BE2C (cell line): ENCODE data around the gene GGN.
A peak's percentile ranks its signal among the peaks of the same experiment; 100 is the strongest.

Source experiments
- DNase-seq: peaks from one replicate; pipeline ENCODE4 v3.0.0-alpha.2; 2020
- H3K27me3 ChIP-seq: fragments of 250-450 bp; sonication (Bioruptor Pico); 2 replicates; pipeline ENCODE4 v1.5.1; 2020; ENCODE audit warnings: mild to moderate bottlenecking
- H3K36me3 ChIP-seq: fragments of 250-450 bp; sonication (Bioruptor Pico); 2 replicates; pipeline ENCODE4 v1.5.1; 2020; ENCODE audit warnings: mild to moderate bottlenecking
- H3K4me1 ChIP-seq: fragments of 250-450 bp; sonication (Bioruptor Pico); 2 replicates; pipeline ENCODE4 v1.5.1; 2020
- H3K4me3 ChIP-seq: 2 replicates; pipeline ENCODE4 v1.5.1; 2011; ENCODE audit warnings: low read depth, low read length
- H3K9me3 ChIP-seq: fragments of 250-450 bp; sonication (Bioruptor Pico); 2 replicates; pipeline ENCODE4 v1.5.1; 2020
- TF ChIP-seq, protein P1 (sequence below): IDR thresholded peaks from 2 replicates; pipeline ENCODE4 v1.5.1; 2012; ENCODE audit warnings: mild to moderate bottlenecking, low read depth, low read length

The GGN gene

GRCh38 chr19:38389101-38389925, 1.5 kb upstream of the GGN start:
- H3K4me3 ChIP-seq = peak overlapping the region; percentile 75
- TF ChIP-seq, protein P1, sequence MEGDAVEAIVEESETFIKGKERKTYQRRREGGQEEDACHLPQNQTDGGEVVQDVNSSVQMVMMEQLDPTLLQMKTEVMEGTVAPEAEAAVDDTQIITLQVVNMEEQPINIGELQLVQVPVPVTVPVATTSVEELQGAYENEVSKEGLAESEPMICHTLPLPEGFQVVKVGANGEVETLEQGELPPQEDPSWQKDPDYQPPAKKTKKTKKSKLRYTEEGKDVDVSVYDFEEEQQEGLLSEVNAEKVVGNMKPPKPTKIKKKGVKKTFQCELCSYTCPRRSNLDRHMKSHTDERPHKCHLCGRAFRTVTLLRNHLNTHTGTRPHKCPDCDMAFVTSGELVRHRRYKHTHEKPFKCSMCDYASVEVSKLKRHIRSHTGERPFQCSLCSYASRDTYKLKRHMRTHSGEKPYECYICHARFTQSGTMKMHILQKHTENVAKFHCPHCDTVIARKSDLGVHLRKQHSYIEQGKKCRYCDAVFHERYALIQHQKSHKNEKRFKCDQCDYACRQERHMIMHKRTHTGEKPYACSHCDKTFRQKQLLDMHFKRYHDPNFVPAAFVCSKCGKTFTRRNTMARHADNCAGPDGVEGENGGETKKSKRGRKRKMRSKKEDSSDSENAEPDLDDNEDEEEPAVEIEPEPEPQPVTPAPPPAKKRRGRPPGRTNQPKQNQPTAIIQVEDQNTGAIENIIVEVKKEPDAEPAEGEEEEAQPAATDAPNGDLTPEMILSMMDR = no peak

DNA sequence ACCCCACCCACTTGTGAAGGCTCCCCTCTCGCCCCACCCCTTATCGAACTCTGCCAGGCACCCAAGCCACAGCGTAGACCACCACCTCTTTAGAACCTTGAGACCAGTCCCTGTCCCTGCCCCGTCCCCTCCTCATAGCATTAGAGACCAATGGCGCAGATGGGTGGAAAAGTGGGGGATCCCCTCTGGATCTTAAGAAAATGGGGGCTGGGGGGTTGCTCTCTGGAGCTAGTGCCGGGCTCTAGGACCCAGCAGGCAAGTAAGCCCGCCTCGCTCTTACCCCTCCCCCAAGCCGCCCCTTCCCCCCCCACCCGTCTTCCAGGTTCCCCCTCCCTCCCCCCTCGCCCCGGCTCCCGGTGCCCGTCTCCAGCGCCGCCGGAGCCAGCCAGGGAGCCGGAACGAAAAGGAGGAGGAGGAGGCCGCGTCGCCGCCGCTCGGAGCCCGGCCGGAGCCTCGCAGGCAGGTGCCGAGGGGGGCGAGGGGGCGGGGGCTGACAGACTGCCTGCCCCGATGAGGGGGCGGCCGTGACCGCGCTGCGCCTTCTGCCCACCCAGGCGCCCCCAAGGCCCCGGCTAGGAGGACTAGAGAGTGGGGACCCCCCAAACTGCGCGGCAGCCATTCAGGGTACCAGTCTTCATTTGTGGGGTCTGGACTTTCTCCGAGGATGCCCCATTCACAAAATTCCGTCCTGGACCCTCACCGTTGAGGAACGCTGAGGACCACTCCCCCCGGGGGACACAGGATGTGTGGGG, 691 bp upstream of the GGN start, which contains the start of gene SPRED3:
Gene SPRED3, plus strand, starts transcription at position 349 of the 752 bp plus-strand sequence. CDS start 1,606 bp downstream, outside the sequence.
- H3K9me3 ChIP-seq = no peaks in the 10 kb centered on the region
- TF ChIP-seq, protein P1 = no peak
- H3K27me3 ChIP-seq = no peaks in the 10 kb centered on the region
- no peaks in the 10 kb centered on the region; the same call in 1 of the 2 replicates for H3K4me1 ChIP-seq
- peak within 1 kb of the TSS; percentile 75 for H3K4me3 ChIP-seq
- no peaks in the 10 kb centered on the region; the same call in 1 of the 2 replicates for H3K36me3 ChIP-seq
- DNase-seq = peak; percentile 55

More at GRCh38 chr19:38389101-38389925, 1.5 kb upstream of the GGN start:
- H3K27me3 ChIP-seq = no peaks in the 10 kb centered on the region
- DNase-seq = peak; percentile 31
- H3K9me3 ChIP-seq = no peaks in the 10 kb centered on the region
- no peaks in the 10 kb centered on the region for H3K36me3 ChIP-seq
- H3K4me1 ChIP-seq = no peaks in the 10 kb centered on the region; the same call in 1 of the 2 replicates

- DNase-seq = no peak
- Histone ChIP-seq H3K27me3 (no peaks in the 10 kb centered on the region), H3K9me3 (no peaks in the 10 kb centered on the region), H3K36me3 (peaks cover 5% of the 10 kb centered on the region), H3K4me1 (no peaks in the 10 kb centered on the region; the same call in 1 of the 2 replicates), H3K4me3 (peak overlapping the region; percentile 75)
- TF ChIP-seq, protein P1 = no peak
Observed at GRCh38 chr19:38386971-38387549, 774 bp downstream of the GGN start.

GRCh38 chr19:38386300-38386970, 1.4 kb downstream of the GGN start:
- TF ChIP-seq, protein P1 = no peak
- H3K4me3 ChIP-seq = no peak overlapping the region
- no peaks in the 10 kb centered on the region; the same call in 1 of the 2 replicates for H3K4me1 ChIP-seq
- H3K9me3 ChIP-seq = no peaks in the 10 kb centered on the region
- no peaks in the 10 kb centered on the region for H3K27me3 ChIP-seq
- peaks cover 11% of the 10 kb centered on the region for H3K36me3 ChIP-seq
- no peak for DNase-seq

GRCh38 chr19:38385804-38386257, 2.0 kb downstream of the GGN start:
- TF ChIP-seq, protein P1 = no peak
- Histone ChIP-seq H3K4me3 (no peak overlapping the region), H3K27me3 (no peaks in the 10 kb centered on the region), H3K9me3 (no peaks in the 10 kb centered on the region), H3K4me1 (no peaks in the 10 kb centered on the region; the same call in 1 of the 2 replicates), H3K36me3 (peaks cover 17% of the 10 kb centered on the region)
- DNase-seq = peak; percentile 31
